ENCODE measurements around the gene ITIH3. TPM values are rescaled to one million over a fixed set of nuclear protein-coding genes. Genes with fewer than 3 reads are reported as not detected.

ITIH3 gene
- polyA plus RNA-seq, 1 donor from 2014 or later, result not detected

- Histone ChIP-seq H3K27ac (ENCODE audit: low read length) (no peak overlapping the region), H3K36me3 (ENCODE audit: insufficient read depth, low read length) (no peaks in the 10 kb centered on the region)
These were observed 54.0 kb downstream of the ITIH3 start for GRCh38 chr3:52848617-52849016.

GRCh38 chr3:52849656-52850055 lies 55.1 kb downstream of the ITIH3 start:
- H3K9me3 ChIP-seq (ENCODE audit: low read length), result no peaks in the 10 kb centered on the region
- no peaks in the 10 kb centered on the region for H3K79me2 ChIP-seq (replicated peaks; ENCODE audit: insufficient read depth, low read length)
- no peaks in the 10 kb centered on the region for H3K9me2 ChIP-seq (ENCODE audit: insufficient read depth, low read length)
- H3K4me2 ChIP-seq (ENCODE audit: low read length), result no peak overlapping the region
- no peak overlapping the region for H3K9ac ChIP-seq (ENCODE audit: low read length)
- no peaks in the 10 kb centered on the region for H3F3A ChIP-seq (ENCODE audit: insufficient read depth, low read length, poor library complexity, severe bottlenecking)
- H3K4me3 ChIP-seq (ENCODE audit: low read length), result no peak overlapping the region
- H4K20me1 ChIP-seq (ENCODE audit: insufficient read depth), result no peaks in the 10 kb centered on the region
- no peaks in the 10 kb centered on the region for H3K36me3 ChIP-seq (ENCODE audit: insufficient read depth, low read length)
- no peak overlapping the region for H3K27ac ChIP-seq (ENCODE audit: low read length)
- no peak overlapping the region for H2AFZ ChIP-seq (ENCODE audit: low read depth, low read length)
- H3K27me3 ChIP-seq (ENCODE audit: insufficient read depth, low read depth, low read length), result no peaks in the 10 kb centered on the region
- TF ChIP-seq TAF1 (IDR thresholded peaks at IDR 0.05; ENCODE audit: low read depth) (no peak), REST (IDR thresholded peaks at IDR 0.05; ENCODE audit: borderline replicate concordance) (no peak), EP300 (conservative IDR thresholded peaks at IDR 0.05; ENCODE audit: poor library complexity, severe bottlenecking) (no peak), SMC3 (conservative IDR thresholded peaks at IDR 0.05; ENCODE audit: poor library complexity) (no peak), POLR2AphosphoS5 (IDR thresholded peaks at IDR 0.05) (no peak), CTCF (IDR thresholded peaks at IDR 0.05; ENCODE audit: poor library complexity, severe bottlenecking) (no peak), MXI1 (conservative IDR thresholded peaks at IDR 0.05; ENCODE audit: poor library complexity, severe bottlenecking) (no peak)

More at GRCh38 chr3:52848617-52849016, 54.0 kb downstream of the ITIH3 start:
- no peaks in the 10 kb centered on the region for H3K9me3 ChIP-seq (ENCODE audit: low read length)
- no peaks in the 10 kb centered on the region for H3K9me2 ChIP-seq (ENCODE audit: insufficient read depth, low read length)
- no peak overlapping the region for H3K4me3 ChIP-seq (ENCODE audit: low read length)
- TF ChIP-seq MXI1 (conservative IDR thresholded peaks at IDR 0.05; ENCODE audit: poor library complexity, severe bottlenecking) (no peak), TAF1 (IDR thresholded peaks at IDR 0.05; ENCODE audit: low read depth) (no peak), REST (IDR thresholded peaks at IDR 0.05; ENCODE audit: borderline replicate concordance) (no peak), EZH2 (IDR thresholded peaks at IDR 0.05; ENCODE audit: borderline replicate concordance, insufficient read depth, low read length, poor library complexity, severe bottlenecking) (no peak), EP300 (conservative IDR thresholded peaks at IDR 0.05; ENCODE audit: poor library complexity, severe bottlenecking) (no peak), CTCF (IDR thresholded peaks at IDR 0.05; ENCODE audit: poor library complexity, severe bottlenecking) (no peak), SMC3 (conservative IDR thresholded peaks at IDR 0.05; ENCODE audit: poor library complexity) (no peak), POLR2AphosphoS5 (IDR thresholded peaks at IDR 0.05) (no peak), RAD21 (conservative IDR thresholded peaks at IDR 0.05) (no peak)
- no peaks in the 10 kb centered on the region for H4K20me1 ChIP-seq (ENCODE audit: insufficient read depth)
- H3K27me3 ChIP-seq (ENCODE audit: insufficient read depth, low read depth, low read length), result no peaks in the 10 kb centered on the region
- no peak overlapping the region for H2AFZ ChIP-seq (ENCODE audit: low read depth, low read length)
- H3K79me2 ChIP-seq (replicated peaks; ENCODE audit: insufficient read depth, low read length), result no peaks in the 10 kb centered on the region
- no peak overlapping the region for H3K4me2 ChIP-seq (ENCODE audit: low read length)
- no peaks in the 10 kb centered on the region for H3F3A ChIP-seq (ENCODE audit: insufficient read depth, low read length, poor library complexity, severe bottlenecking)
- H3K9ac ChIP-seq (ENCODE audit: low read length), result no peak overlapping the region

Data from neural cell (in vitro differentiated cells).